ENCODE measurements around the gene MBL2. TPM values are rescaled to one million over a fixed set of nuclear protein-coding genes. Genes with fewer than 3 reads are reported as not detected.

Gene MBL2
- total RNA-seq, 1 experiment from 2014 or later = not detected

DNA sequence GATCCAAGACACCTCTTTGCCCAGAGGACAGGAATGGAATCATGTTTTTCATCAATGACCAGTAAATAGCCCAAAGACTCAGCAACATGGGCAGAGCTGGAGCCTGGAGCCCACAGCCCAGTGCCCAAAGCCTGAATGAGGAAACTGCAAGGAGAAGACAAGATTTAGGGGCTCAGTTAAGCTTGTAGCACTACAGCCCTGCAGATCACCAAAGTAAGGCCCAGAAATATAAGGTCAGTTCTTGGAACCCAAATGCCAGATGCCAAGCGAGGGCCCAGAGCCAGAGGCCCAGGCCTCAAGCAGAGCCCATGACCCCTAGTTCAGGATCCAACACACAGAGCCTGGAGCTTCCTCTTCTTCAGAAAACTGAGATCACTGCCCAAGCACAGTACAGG, 32.4 kb downstream of the MBL2 start:
- ChIA-PET POLR2A (ENCODE audit: unreplicated experiment) (no interaction called here), CTCF (interaction anchor here (1.0 kb wide), 1 partner anchor 41 kb away, joined by 3 read pairs; no protein-coding TSS in a partner anchor)
- Histone ChIP-seq H3K79me2 (ENCODE audit: low read depth) (no peaks in the 10 kb centered on the region), H2AFZ (no peak overlapping the region), H3F3A (ENCODE audit: insufficient read depth, low read depth) (no peaks in the 10 kb centered on the region), H3K27me3 (ENCODE audit: insufficient read depth, low read depth) (no peaks in the 10 kb centered on the region), H3K4me3 (no peak overlapping the region), H4K20me1 (ENCODE audit: insufficient read depth) (no peaks in the 10 kb centered on the region), H3K4me2 (no peak overlapping the region), H3K27ac (no peak overlapping the region), H3K9me3 (ENCODE audit: insufficient read depth, low read depth) (no peaks in the 10 kb centered on the region), H3K4me1 (replicated peaks; ENCODE audit: insufficient read depth) (no peaks in the 10 kb centered on the region), H3K9me2 (ENCODE audit: insufficient read depth) (no peaks in the 10 kb centered on the region), H3K36me3 (ENCODE audit: low read depth) (no peaks in the 10 kb centered on the region)
- intact Hi-C loops (cut with micrococcal nuclease; ENCODE audit: unreplicated experiment) = no loop called here
- no TSS peak for BruUV-seq (replicated peaks)
- no peak for DNase-seq
- TF ChIP-seq, protein P1, sequence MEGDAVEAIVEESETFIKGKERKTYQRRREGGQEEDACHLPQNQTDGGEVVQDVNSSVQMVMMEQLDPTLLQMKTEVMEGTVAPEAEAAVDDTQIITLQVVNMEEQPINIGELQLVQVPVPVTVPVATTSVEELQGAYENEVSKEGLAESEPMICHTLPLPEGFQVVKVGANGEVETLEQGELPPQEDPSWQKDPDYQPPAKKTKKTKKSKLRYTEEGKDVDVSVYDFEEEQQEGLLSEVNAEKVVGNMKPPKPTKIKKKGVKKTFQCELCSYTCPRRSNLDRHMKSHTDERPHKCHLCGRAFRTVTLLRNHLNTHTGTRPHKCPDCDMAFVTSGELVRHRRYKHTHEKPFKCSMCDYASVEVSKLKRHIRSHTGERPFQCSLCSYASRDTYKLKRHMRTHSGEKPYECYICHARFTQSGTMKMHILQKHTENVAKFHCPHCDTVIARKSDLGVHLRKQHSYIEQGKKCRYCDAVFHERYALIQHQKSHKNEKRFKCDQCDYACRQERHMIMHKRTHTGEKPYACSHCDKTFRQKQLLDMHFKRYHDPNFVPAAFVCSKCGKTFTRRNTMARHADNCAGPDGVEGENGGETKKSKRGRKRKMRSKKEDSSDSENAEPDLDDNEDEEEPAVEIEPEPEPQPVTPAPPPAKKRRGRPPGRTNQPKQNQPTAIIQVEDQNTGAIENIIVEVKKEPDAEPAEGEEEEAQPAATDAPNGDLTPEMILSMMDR (conservative IDR thresholded peaks at IDR 0.05) = no peak

DNA sequence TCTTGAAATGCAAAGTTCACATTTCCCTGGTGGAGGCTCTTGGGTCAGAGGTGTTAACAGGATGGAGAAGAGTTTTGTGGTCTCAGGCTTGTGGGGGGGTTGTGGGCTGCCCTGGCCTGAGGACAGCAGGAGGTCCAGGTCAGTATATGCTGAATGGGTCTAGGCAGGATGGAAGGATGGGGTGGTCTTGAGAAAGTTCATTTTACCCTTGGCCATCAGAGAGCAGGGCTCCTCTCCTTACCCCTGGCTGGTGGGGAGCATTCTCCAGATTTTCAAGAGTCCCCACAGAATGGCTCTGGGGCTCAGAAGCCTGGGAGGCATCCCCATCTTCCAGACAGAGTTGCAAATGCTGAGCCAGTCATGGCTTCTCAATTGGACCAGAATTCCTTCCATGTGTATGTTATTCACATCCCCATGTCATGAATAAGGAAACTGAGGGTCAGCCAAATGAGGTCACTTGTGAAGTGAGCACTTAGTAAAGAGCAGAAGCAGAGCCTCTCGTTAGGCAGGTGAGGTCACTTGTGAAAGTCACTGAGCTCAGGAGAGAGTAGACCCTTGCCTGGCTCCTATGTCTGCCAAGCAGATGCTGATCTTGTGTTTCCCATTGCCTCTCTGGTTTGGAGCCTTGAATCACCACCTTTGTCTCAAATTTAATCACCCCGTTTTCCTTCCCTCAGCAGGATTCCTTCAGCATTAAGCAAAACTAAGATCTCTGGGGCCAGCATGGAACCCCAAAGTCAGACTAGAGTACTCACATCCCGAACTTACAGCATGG, 33.0 kb downstream of the MBL2 start:
- H3K9me3 ChIP-seq (ENCODE audit: insufficient read depth, low read depth) = no peaks in the 10 kb centered on the region
- no peak for TF ChIP-seq EZH2 (IDR thresholded peaks at IDR 0.05; ENCODE audit: low read depth)
- TF ChIP-seq, protein P1 (conservative IDR thresholded peaks at IDR 0.05) = no peak
- no peaks in the 10 kb centered on the region for H3K9me2 ChIP-seq (ENCODE audit: insufficient read depth)
- no TSS peak for BruUV-seq (replicated peaks)
- no peak for DNase-seq
- no peaks in the 10 kb centered on the region for H3F3A ChIP-seq (ENCODE audit: insufficient read depth, low read depth)
- H2AFZ ChIP-seq = no peak overlapping the region
- no peak overlapping the region for H3K4me2 ChIP-seq
- H3K4me3 ChIP-seq = no peak overlapping the region
- no peak overlapping the region for H3K27ac ChIP-seq
- intact Hi-C loops (cut with micrococcal nuclease; ENCODE audit: unreplicated experiment) = no loop called here
- H4K20me1 ChIP-seq (ENCODE audit: insufficient read depth) = no peaks in the 10 kb centered on the region
- H3K79me2 ChIP-seq (ENCODE audit: low read depth) = no peaks in the 10 kb centered on the region
- CTCF ChIA-PET = no interaction called here
- H3K4me1 ChIP-seq (replicated peaks; ENCODE audit: insufficient read depth) = no peaks in the 10 kb centered on the region
- POLR2A ChIA-PET (ENCODE audit: unreplicated experiment) = no interaction called here
- H3K36me3 ChIP-seq (ENCODE audit: low read depth) = no peaks in the 10 kb centered on the region
- no peaks in the 10 kb centered on the region for H3K27me3 ChIP-seq (ENCODE audit: insufficient read depth, low read depth)

DNA sequence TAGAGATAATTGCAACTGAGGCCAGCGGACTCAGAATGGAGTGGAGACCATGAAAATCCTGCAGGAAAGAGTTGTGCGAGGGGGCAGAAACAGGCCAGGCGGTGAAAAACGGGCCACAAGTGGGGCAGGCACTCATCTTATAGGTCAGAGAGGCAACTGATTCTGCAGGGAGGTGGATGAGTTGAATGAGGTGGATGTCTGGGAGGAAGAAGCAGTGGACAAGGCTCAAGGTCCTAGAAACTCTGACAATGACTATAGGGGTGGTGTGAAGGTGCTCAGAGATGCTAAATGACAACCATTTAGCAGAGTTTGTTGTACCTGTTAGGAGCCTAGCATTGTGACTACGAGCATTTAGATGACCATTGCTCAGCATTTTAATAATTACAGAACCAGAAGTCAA, 33.6 kb downstream of the MBL2 start:
- Histone ChIP-seq H3K9me2 (ENCODE audit: insufficient read depth) (no peaks in the 10 kb centered on the region), H3K27me3 (ENCODE audit: insufficient read depth, low read depth) (no peaks in the 10 kb centered on the region), H3K9me3 (ENCODE audit: insufficient read depth, low read depth) (no peaks in the 10 kb centered on the region), H3K4me2 (no peak overlapping the region), H3K4me3 (no peak overlapping the region), H3K4me1 (replicated peaks; ENCODE audit: insufficient read depth) (no peaks in the 10 kb centered on the region), H3K27ac (no peak overlapping the region), H4K20me1 (ENCODE audit: insufficient read depth) (no peaks in the 10 kb centered on the region), H3F3A (ENCODE audit: insufficient read depth, low read depth) (no peaks in the 10 kb centered on the region), H3K79me2 (ENCODE audit: low read depth) (no peaks in the 10 kb centered on the region), H3K36me3 (ENCODE audit: low read depth) (no peaks in the 10 kb centered on the region), H2AFZ (no peak overlapping the region)
- intact Hi-C loops (cut with micrococcal nuclease; ENCODE audit: unreplicated experiment) = no loop called here
- CTCF ChIA-PET = no interaction called here
- no peak for DNase-seq
- BruUV-seq (replicated peaks) = no TSS peak
- POLR2A ChIA-PET (ENCODE audit: unreplicated experiment) = no interaction called here
- TF ChIP-seq, protein P1 (conservative IDR thresholded peaks at IDR 0.05) = no peak
- TF ChIP-seq EZH2 (IDR thresholded peaks at IDR 0.05; ENCODE audit: low read depth) = no peak
